Measurements from ENCODE around the gene WWP2. TPM values are rescaled to one million over a fixed set of nuclear protein-coding genes. Genes with fewer than 3 reads are reported as not detected.
A peak's percentile ranks its signal among the peaks of the same experiment; 100 is the strongest.

WWP2 gene
- total RNA-seq, 2 experiments from 2014 or later = 30.7 to 35.1 TPM

- H3K36me3 Mint-ChIP-seq (ENCODE audit: low read depth) = peaks cover 68% of the 10 kb centered on the region
- CTCF ChIA-PET = interaction anchor here (3.0 kb wide), 1 partner anchor 9 kb away, joined by 15 read pairs; the partner anchor contains the start of gene NOB1
These were observed 16.9 kb upstream of the WWP2 start for GRCh38 chr16:69745232-69745612.

GRCh38 chr16:69745959-69746358, 16.2 kb upstream of the WWP2 start:
- Mint-ChIP-seq H3K4me3 (no peak overlapping the region), H3K36me3 (ENCODE audit: low read depth) (peaks cover 70% of the 10 kb centered on the region), H3K27ac (no peak overlapping the region), H3K4me1 (ENCODE audit: low read depth) (peaks cover 9% of the 10 kb centered on the region), H3K9me3 (no peaks in the 10 kb centered on the region), H3K27me3 (no peaks in the 10 kb centered on the region)
- intact Hi-C loops (cut with micrococcal nuclease) = no loop called here
- POLR2A ChIA-PET = interaction anchor here (1.0 to 2.5 kb wide), 5 partner anchors 8 to 340 kb away, joined by 3 to 19 read pairs (median 4); partner anchors contain the start of genes NOB1 and WWP2
- TF ChIP-seq CTCF (IDR thresholded peaks at IDR 0.05) = no peak
- CTCF ChIA-PET = interaction anchor here (3.0 kb wide), 1 partner anchor 9 kb away, joined by 15 read pairs; the partner anchor contains the start of gene NOB1
- no peak for DNase-seq
- no peak for ATAC-seq

More at GRCh38 chr16:69745232-69745612, 16.9 kb upstream of the WWP2 start:
- intact Hi-C loops (cut with micrococcal nuclease) = no loop called here
- DNase-seq (no peak), ATAC-seq (no peak)
- no peak overlapping the region for H3K4me3 Mint-ChIP-seq
- no peaks in the 10 kb centered on the region for H3K27me3 Mint-ChIP-seq
- TF ChIP-seq CTCF (IDR thresholded peaks at IDR 0.05) = no peak
- POLR2A ChIA-PET = interaction anchor here (1.0 to 2.5 kb wide), 5 partner anchors 9 to 340 kb away, joined by 3 to 19 read pairs (median 4); partner anchors contain the start of genes NOB1 and WWP2
- no peaks in the 10 kb centered on the region for H3K9me3 Mint-ChIP-seq
- peaks cover 7% of the 10 kb centered on the region for H3K4me1 Mint-ChIP-seq (ENCODE audit: low read depth)
- H3K27ac Mint-ChIP-seq = no peak overlapping the region

- Mint-ChIP-seq H3K27me3 (no peaks in the 10 kb centered on the region), H3K27ac (peak overlapping the region; percentile 5), H3K4me1 (ENCODE audit: low read depth) (peaks cover 15% of the 10 kb centered on the region), H3K4me3 (no peak overlapping the region), H3K36me3 (ENCODE audit: low read depth) (peaks cover 72% of the 10 kb centered on the region), H3K9me3 (no peaks in the 10 kb centered on the region)
- no peak for TF ChIP-seq CTCF (IDR thresholded peaks at IDR 0.05)
- intact Hi-C loops (cut with micrococcal nuclease) = no loop called here
- CTCF ChIA-PET = interaction anchor here (3.0 kb wide), 1 partner anchor 7 kb away, joined by 15 read pairs; the partner anchor contains the start of gene NOB1
- POLR2A ChIA-PET = interaction anchor here (0.6 to 2.5 kb wide), 3 partner anchors 8 to 170 kb away, joined by 3 to 19 read pairs (median 6); no protein-coding TSS in a partner anchor
- no peak for ATAC-seq
- DNase-seq = no peak
These were observed 15.0 kb upstream of the WWP2 start for GRCh38 chr16:69747115-69747514.

GRCh38 chr16:69748694-69749345, 13.3 kb upstream of the WWP2 start:
- ChIA-PET POLR2A (interaction anchor here (0.6 to 1.3 kb wide), 4 partner anchors 9 to 465 kb away, joined by 3 to 5 read pairs (median 4); partner anchors contain the start of gene NQO1), CTCF (interaction anchor here (1.3 to 1.4 kb wide), 2 partner anchors 39 to 56 kb away, joined by 3 to 4 read pairs; no protein-coding TSS in a partner anchor)
- H3K36me3 Mint-ChIP-seq (ENCODE audit: low read depth) = peaks cover 72% of the 10 kb centered on the region

More at GRCh38 chr16:69748694-69749345, 13.3 kb upstream of the WWP2 start:
- peaks cover 27% of the 10 kb centered on the region for H3K4me1 Mint-ChIP-seq (ENCODE audit: low read depth)
- TF ChIP-seq CTCF (IDR thresholded peaks at IDR 0.05) = no peak
- DNase-seq (no peak), ATAC-seq (no peak)
- H3K4me3 Mint-ChIP-seq = no peak overlapping the region
- intact Hi-C loops (cut with micrococcal nuclease) = no loop called here
- no peaks in the 10 kb centered on the region for H3K9me3 Mint-ChIP-seq
- H3K27me3 Mint-ChIP-seq = no peaks in the 10 kb centered on the region
- H3K27ac Mint-ChIP-seq = peak overlapping the region; percentile 24
